Measurements from ENCODE around the gene DOK3.

- TF ChIP-seq EZH2 (IDR thresholded peaks at IDR 0.05; ENCODE audit: insufficient read depth, low read length) (no peak), CTCF (IDR thresholded peaks at IDR 0.05; ENCODE audit: insufficient read depth, low read depth, low read length) (no peak)
Observed at GRCh38 chr5:177498013-177498787, 11.4 kb downstream of the DOK3 start.
